PFSK-1 (cell line): ENCODE measurements around the gene SHC2.

ENCODE experiments used
- FOXP2 ChIP-seq: optimal IDR thresholded peaks from 2 replicates; pipeline ENCODE3; 2011; ENCODE audit warnings: borderline replicate concordance, control low read depth, inconsistent platforms; ENCODE audit not compliant: insufficient read depth; ENCODE audit errors: extremely low read length, extremely low read depth
- POLR2AphosphoS5 ChIP-seq: IDR thresholded peaks from 2 replicates; pipeline ENCODE4 v1.6.1; 2012; ENCODE audit warnings: low read depth, mild to moderate bottlenecking, control low read depth, low read length, moderate library complexity
- REST ChIP-seq, 2 experiments: IDR thresholded peaks; 2 replicates each; pipeline versions ENCODE4 v1.6.1 to v1.8.0; 2011 to 2012; ENCODE audit warnings: low read depth in 2 of 2, low read length in 2 of 2, control low read depth in 1 of 2, inconsistent platforms in 1 of 2, mild to moderate bottlenecking in 1 of 2, moderate library complexity in 1 of 2; ENCODE audit not compliant: insufficient read depth in 1 of 2
- SIN3A ChIP-seq: IDR thresholded peaks from 2 replicates; pipeline ENCODE4 v1.6.1; 2012; ENCODE audit warnings: mild to moderate bottlenecking, low read length, moderate library complexity, borderline replicate concordance; ENCODE audit not compliant: insufficient read depth
- TAF1 ChIP-seq: IDR thresholded peaks from 2 replicates; pipeline ENCODE4 v1.6.1; 2012; ENCODE audit warnings: low read length, control low read depth, borderline replicate concordance; ENCODE audit not compliant: insufficient read depth

SHC2 gene

DNA sequence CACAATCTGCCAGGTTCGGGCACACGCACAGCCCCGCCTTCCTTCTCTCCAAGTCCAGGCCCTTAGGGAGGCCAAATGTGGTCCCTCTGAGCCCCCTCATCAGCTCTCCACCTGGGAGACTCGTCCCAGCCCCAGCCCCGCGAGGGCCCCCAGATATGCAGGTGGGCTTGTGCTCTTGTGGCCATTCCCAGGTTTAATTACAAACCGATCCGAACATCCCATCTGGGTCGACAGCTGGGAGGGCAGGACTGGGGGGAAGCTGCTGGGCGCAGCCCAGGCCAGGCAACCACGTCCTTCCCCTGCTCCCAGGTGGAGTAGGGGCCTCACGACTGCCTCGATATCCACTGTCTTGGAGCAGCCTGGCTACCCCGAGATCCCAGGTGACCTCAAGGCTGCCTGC is 44.4 kb downstream of the SHC2 start:
- TF ChIP-seq TAF1 (no peak), SIN3A (no peak), POLR2AphosphoS5 (no peak), REST (IDR thresholded peaks at IDR 0.05; ENCODE audit: insufficient read depth in 1 of 2, low read depth in 2 of 2, low read length in 2 of 2) (no peak), FOXP2 (no peak)

DNA sequence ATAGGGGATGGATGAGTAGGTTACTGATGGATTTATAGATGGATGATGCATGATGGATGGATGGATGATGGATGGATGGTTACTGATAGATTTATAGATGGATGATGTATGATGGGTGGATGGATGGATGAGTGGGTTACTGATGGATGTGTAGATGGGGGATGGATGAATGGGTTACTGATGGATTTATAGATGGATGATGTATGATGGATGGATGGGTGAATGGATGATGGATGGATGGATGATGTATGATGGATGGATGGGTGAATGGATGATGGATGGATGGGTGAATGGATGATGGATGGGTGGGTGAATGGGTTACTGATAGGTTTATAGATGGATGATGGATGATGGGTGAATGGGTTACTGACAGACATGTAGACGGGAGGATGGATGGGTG is 45.5 kb downstream of the SHC2 start:
- TF ChIP-seq POLR2AphosphoS5 (no peak), FOXP2 (no peak), TAF1 (no peak), REST (IDR thresholded peaks at IDR 0.05; ENCODE audit: insufficient read depth in 1 of 2, low read depth in 2 of 2, low read length in 2 of 2) (no peak), SIN3A (no peak)

GRCh38 chr19:413756-414420 is 46.9 kb downstream of the SHC2 start:
- TF ChIP-seq FOXP2 = no peak
- no peak for TF ChIP-seq POLR2AphosphoS5
- TF ChIP-seq REST (IDR thresholded peaks at IDR 0.05; ENCODE audit: insufficient read depth in 1 of 2, low read depth in 2 of 2, low read length in 2 of 2) = no peak
- no peak for TF ChIP-seq SIN3A
- no peak for TF ChIP-seq TAF1

GRCh38 chr19:412356-413355 is 48.2 kb downstream of the SHC2 start:
- TF ChIP-seq FOXP2 (no peak), POLR2AphosphoS5 (no peak), TAF1 (no peak), REST (IDR thresholded peaks at IDR 0.05; ENCODE audit: insufficient read depth in 1 of 2, low read depth in 2 of 2, low read length in 2 of 2) (no peak), SIN3A (no peak)
